ENCODE measurements around the gene JAZF1.

JAZF1 gene

DNA sequence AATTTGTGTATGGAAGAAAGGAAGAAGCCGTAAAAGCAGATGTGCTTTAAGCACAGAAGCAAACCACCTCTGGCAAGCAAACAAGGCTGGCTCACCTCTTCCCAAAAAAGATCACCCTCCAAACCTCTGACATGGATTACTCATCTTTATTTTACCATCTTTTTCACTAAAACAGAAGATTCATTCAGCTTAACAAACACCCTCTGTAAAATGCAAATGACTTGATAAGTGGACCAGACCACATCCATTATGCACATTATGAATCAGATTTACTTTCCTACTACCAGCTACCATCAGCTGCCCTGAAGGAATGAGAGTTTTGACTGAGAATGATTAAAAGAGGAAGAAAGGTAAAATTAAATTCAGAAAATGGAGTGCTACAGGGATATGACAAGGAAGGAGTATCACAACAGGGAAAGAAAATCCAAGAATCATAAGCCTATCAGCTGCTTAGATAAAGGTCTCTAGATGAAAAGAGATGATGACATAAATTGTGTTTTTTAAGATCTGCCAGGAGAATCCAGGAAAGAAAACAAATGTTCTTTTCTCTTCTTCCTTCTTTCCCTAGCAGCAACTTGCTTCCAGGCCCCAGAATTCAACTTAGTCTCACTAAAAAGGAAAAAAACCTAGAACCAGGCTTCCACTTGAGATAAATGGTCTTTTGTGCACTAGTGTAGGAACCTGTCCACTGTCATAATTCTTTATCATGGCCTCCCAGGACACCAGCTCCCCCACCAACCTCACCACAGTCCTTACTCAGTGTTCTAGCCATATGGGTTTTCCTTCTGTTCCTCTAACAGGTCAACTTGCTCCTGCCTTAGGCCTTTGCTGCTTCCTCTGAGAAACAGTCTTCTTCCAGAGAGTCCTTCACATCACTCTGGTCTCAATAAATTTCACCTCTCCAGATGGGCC, 47.4 kb downstream of the JAZF1 start:
- no peak for DNase-seq

DNA sequence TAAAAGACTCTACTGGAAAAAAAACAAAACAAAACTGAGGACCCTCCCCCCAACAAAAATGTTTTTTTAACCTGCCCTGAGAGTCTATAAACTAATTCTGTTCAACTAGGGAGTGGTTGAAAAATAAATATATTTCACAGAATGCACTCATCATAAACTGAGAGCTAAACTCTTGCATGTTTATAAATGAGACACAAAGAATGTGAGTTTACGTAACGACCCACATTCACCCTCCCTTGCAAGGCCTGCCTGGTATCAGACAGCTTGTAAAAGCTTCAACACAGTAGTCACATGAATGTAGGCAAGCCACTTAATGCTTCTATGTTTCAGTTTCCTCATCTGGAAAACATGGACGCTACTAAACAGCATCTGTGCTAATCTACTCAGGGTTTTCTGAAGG, 50.3 kb downstream of the JAZF1 start:
- DNase-seq: no peak

DNA sequence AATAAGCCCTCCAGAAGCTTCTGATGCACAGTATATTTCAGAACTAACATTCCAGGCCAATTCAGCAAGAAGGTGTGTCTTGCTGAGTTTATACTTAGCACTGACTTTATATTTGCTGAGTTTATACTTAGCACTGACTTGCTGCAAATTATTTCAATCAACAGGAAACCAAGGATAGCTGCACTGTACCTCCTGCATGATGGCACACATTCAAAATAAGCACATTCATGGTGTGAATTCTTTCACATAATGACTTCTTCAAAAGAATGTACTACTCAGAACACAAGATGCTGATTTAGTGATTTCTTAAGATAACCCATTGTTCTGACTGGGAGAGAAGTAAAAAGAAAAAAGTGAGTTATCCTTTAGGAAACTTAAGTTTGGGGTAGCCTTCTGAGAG, 52.0 kb downstream of the JAZF1 start:
- DNase-seq: no peak

DNA sequence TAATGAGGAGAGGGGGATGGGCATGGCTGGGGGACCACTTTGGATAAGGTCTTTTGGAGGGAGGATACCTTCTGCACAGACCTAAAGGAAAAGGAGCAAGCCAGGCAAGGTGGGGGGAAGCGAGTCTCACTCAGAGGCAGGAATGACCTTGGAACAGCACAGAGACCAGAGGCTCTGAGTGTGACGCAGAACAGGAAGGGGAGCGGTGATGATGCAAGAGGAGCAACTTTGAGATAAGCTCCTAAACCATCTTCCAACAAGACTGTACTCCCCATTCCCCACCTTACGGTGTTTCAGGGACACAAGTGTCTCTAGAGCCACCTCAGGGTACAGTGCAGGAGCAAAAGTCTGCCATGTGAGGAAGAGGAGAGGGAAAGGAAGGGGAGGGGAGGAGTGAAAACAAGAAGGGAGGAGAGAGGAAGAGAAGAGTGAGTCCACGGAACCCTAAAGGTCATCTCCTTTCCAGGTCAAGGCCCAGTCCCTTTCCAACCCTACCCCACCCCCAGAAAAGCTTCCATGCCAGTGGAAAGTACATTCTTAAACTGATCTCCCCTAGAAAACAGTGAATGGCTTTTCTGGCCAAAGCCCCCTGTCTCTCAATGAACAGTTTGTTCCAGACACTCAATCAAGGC, 54.1 kb downstream of the JAZF1 start:
- DNase-seq: no peak

DNA sequence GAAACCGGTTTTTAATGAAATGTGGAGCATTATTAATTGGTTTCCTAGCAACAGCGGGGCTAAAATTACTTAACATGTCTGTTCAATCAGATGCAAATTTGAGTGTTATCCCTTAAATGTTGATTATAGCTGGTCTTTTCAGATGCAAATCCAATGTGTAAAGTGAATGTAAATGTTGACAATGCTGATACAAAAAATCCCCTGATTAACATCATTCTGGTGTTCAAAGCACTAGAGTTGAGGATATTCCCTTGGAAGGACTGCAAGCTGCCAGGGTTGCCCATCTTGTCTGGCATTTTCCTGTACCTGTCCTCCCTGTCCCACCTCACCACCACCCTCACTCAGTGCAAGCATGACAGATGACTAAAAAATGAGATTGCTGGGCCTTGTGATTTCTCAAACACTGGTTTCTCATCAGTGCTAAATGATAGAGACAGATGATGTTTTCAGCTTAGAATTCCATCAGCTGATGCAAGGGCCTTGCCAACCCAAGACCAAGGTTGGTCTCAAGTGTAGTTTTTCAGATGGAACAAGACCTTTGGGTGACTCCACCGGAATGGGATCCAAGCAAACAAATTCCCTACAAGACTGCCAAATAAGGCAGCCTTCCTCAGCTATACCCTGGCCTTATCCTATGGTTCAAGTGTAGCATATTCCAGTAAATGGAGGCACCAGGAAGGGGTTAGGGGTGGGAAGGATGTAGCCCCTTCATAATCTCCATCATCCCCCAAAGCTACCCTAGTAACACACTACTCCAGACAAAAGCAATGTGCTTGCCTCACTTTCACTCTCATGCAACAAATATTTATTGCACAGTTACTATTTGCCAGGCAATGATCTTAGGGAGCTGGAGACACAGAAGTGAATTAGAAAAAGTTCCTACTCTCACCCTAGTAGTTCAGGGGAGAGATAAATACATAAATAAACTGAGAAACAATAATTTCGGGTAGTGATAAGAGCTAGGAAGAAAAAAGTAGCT, 54.9 kb downstream of the JAZF1 start:
- DNase-seq: no peak

DNA sequence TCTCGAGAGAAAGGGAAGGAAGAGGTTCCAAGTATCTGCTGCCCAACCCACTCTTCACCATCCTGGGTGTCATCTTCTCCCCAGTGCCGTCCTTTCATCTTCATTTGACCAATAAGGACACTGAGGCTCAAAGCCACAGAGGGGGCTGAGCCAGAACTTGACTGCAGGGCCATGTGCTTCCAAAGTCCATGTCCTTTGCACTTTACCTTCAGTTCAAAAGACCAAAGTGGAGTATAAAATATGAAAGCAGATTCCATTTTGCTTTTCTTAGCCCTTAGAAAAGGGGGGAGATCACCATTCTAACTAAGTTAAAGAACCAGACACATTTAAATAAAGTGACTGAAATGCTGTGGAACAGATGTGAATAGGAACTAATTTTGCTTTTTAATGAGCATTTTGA, 56.2 kb downstream of the JAZF1 start:
- DNase-seq: no peak

DNA sequence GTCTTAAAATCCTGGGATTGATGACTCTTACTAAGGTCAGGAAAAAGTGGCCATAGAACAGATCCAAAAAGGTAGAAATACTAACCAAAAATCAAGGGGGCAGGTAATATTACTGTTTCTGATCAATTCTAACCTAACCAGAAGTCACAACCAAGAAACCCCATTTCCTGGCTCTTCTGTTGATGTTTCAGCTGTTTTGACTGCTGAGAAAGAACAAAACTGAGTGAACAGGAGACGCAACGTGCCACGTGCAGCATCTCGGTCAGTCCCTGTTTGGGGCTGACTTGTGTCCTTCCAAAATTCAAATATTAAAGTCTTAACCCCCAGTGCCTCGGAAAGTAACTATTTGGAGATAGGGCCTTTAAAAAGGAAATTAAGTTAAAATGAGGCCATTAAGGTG, 56.8 kb downstream of the JAZF1 start:
- no peak for DNase-seq

DNA sequence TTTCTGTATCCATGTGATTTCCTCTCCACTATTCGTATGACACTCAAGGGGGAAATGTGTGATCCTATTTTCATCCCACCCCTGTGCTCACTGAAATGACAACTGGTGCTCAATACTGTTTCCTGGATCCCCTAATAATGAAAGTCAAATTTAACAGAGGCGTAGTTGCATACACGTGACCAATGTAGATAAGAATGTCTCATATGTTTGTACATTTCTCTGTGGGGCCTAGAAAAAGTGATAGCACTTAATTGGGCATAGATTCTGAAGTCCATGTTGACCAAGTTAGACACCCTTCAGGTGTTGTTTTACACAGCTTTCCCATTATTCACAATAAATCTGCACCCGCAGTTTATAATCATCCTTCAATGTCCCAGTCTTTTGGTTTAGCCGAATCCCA, 59.1 kb downstream of the JAZF1 start:
- no peak for DNase-seq

DNA sequence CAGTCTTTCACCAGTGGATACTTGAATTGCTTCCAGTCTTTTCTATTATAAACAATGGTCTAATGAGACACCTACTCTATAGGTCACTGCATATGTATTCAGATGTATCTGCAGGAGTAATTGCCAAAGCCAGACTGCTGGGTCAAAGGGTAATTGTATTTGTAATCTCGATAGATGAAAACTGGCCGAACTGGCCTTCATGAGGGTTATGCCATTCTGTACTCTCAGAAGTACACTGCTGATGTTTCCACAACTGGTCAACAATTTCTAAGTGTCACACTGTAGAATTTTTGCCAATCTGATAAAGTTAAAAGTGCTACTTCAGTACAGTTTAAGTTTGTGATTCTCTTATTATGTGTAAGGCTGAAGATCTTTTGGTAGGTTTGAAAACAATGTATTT, 64.6 kb downstream of the JAZF1 start:
- no peak for DNase-seq

DNA sequence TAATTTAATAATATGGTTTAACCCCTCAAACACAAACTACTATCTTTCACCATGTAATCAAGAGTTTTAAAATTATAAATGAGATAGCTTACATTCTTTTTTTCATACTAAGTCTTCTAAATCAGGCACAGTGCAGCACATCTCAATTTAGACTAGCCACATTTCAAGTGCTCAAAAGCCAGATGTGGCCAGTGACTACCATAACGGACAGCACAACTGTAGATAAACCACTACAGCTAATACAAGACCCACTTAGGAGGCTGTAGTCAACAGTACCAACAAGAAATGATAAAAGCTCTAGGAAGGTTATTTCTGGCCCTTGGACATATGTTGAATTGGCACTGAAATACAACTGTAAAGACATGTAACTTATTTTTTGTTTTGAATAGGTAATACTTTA, 65.3 kb downstream of the JAZF1 start:
- no peak for DNase-seq

DNA sequence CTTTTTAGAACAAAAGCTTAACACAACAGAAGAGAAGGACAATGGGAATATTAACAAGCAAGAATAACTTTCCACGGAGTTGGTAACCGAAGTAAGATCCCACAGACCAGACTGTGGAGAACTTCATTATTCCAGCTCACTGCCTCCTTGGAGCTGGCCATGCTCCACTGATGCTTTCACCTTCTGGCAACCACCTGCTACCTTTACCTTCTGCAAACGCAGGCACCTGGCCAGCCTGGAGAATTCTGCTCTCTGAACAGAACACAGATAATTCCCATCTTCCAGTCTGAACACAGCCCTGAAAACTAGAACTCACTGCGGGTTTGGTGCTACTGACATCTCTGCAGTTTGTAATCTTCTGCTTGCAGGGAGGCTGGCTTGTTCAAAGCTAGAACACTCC, 66.5 kb downstream of the JAZF1 start:
- DNase-seq: no peak

DNA sequence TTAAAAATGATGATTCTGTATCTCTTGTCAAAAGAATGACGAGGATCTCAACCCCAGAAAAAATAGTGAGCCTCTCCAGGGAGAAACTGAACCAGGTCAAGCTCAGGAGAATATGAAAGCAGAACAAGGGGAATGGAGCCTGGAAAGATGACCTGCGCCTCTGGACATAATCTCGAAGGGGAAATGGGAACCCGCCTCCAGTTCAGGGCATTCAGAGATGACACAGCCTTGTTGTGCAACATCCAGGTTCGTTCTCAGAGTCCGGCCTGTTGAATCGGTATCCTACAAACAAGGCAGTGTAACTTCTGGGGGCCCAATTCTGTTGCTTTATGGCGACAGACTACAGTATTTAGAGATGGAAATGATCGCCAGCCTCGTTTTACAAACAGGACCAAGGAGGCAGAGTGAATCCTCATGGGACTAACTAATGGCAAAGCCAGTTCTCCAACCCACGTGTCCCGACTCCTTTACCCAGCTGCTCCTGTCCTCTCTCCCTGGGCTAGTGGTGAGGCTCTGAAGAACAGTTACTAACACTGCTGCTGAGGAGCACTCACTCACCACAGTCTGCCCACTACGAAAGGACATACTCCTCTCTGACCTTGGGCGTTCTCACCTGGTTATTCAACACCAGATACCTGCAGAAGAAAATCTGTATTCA, 67.6 kb downstream of the JAZF1 start:
- no peak for DNase-seq

DNA sequence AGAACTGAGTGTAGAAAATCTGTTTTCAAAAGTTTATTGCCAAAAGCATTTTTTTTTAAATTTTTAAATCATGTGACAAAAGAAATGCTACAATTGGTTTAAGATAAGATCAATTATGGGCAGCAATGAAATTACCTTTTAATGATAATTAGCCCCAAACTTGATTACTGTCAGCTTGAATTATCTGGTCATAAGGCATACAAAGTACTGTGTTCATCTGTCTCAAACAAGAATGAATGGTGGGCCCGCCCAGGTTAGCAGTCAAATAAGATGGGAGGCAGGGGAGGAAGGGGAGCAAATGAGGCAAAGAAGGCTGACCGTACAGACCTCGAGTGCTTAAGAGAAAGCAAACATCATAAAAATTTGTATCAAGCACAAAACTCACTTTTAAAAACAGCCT, 68.1 kb downstream of the JAZF1 start:
- no peak for DNase-seq

DNA sequence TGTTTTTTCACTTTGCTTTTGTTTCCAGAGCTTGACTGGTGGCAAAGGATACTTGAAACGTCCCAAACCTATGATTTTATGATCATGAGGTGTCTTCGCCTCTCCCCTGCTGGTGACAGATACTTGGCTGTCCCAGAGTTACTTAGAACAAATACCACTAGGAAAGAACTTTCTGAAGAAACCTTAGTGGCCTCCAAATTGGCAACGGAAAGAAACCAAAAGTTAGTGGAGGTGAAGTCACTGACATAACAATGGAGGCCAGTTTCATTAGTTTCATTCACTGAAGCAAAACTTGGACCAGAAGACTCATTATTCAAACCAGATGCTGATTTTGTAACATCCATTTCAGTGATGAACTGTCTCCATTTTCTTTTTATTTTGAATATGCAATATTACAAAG, 68.6 kb downstream of the JAZF1 start:
- DNase-seq: no peak

DNA sequence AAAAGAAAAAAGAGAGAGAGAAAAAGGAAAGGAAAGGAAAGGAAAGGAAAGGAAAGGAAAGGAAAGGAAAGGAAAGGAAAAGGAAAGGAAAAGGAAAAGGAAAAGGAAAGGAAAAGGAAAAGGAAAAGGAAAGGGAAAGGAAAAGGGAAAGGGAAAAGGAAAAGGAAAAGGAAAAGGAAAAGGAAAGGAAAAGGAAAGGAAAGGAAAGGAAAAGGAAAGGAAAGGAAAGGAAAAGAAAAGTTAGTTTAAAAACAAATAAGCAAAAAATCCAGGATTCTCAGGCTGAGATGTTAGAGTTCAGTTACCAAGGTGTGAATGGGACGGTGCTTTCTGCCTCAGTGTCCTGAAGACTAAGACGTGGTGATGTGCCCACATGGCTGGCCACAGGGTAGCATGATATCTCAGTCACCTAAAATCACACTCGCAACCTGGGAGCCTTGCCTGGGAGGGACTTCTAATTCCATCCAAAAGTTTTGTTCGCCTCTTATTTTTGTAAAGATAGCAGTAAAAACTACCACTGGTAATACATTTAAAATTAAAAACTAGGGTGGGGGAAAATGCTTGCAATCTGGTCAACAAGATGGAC, 70.1 kb downstream of the JAZF1 start:
- DNase-seq: no peak

DNA sequence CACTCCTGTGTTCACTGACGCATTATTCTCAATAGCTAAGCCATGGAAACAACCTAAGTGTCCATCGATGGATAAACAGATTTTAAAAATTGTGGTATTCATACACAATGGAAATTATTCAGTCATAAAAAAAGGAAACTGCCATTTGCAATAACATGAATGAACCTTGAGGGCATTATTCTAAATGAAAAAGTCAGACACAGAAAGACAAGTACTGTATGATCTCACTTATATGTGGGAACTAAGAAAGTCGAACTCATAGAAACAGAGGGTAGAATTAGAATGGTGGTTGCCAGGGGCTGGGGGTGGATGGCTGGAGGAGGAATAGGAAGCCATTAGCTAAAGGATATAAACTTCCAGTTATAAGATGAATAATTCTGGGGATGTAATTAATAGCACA, 71.8 kb downstream of the JAZF1 start:
- DNase-seq: no peak

DNA sequence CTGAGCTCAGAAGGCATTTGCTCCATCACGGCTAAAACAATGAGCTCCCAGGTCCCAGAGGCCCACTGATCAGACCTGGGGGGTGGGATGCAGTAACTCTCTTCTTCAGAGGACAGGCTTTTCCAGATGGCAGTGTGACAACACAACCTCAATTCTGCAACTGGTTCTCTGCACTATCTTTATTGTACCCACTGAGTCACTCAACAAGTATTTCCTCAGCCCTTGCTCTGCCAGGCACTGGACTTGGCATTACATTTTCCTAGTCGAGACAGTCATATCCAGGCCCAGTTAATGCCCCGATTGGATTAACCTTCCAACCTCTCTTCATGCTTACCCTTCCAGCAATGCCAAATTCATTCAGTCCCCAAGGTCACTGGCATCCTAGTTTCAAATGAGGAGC, 72.6 kb downstream of the JAZF1 start:
- DNase-seq: no peak

DNA sequence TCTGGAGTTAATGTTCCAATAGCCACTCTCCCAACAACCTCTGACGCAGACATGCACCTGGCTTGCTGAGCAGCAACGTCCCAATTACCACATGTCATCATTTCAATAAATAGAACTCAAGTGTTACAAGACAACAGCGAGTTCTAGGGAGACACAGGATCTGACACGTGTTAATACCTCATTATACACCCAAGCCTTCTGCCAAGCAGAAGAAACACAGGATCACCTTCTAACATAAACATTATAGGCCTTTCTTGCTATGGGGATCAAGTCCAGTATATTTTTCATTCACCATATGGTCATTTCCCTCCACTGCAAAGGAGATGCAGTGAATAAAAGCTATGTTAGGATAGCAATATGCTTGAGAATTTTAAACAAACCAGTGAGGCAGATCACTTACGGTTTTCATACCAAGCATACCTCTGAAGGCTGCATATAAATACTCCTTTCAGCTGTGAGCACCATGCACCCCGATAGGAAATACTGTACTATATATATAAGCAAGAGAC, 74.2 kb downstream of the JAZF1 start:
- DNase-seq: peak; percentile 73

DNA sequence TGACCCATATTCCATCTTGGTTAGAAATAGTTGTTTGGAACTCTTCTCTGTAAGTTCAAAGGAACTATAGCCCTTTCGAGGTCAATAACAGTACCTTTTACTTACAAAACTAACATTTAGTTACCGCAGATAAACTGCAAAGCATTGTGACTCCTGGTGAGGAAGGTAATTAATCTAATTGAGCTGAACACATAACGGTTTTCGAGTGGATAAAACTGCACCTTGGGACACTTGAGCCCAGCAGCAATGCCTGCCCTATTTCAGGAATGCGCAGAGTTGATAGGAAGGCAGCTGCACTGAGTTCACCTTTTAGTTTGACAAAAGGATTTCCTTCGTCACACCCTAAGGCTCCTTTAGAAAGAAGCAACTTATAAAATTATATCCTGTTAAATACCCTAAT, 75.4 kb downstream of the JAZF1 start:
- DNase-seq: no peak

DNA sequence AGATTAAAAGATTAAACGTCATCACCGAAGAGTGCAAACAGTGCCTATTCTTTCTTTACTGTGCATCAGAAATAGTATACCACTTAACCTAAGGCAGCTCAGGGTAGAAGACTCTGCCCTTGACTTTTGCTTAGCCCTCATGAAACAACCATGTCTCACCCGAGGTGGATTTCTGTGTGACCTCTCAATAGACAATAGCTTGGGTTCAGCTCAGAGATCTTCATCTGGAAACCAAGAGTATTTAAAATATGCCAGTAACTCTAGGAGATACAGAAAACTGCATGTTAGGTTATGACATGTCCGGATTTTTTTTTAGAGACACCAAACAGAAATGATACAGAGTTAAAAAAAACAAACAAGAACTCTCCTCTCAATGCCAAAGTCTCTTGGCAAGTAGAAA, 75.8 kb downstream of the JAZF1 start:
- no peak for DNase-seq

DNA sequence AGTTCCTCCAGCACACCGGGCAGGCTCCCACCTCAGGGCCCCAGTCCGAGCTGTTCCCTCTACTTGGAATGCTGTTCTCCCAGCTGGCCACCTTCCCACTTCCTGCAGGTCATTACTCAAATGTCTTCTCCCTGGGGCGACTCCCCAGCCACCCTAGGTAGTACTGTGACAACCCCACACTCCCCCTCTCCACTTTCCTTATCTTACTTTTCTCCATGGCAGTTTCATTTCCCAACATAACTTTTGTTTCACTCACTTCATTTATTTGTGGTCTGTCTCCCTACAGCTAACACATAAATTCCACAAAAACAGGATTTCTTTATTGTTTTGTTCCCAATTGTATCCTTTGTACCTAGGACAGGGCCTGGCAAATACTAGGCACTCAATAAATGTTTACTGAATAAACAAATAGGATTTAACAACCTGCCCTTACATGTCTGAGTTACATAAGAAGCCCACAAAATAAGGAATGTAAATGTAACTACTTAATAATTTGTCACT, 76.5 kb downstream of the JAZF1 start:
- no peak for DNase-seq

DNA sequence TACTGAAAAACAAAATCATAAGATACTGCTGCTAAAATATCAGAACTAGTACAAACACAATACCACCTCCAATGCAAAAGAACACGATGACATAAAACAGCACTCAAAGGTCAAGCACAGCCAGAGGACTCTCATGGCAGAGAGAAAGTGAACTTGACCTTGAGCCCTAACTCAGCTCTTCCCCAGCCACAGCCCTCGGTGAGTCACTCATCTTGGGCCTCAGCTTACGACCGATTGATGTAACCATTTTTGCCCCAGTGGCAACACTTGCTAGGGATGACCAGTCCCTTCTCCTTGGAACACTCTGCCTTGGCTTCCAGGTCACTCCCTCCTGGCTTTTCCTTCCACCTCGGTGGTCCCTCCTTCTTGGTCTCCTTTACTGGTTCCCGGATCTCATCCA, 77.8 kb downstream of the JAZF1 start:
- DNase-seq: no peak
